HFFc6 (cell line): Measurements from ENCODE around the gene AVPR1A. TPM values are rescaled to one million over a fixed set of nuclear protein-coding genes. Genes with fewer than 3 reads are reported as not detected.

Experiments used
- DNase-seq: peaks from one replicate; pipeline ENCODE4 v3.0.0-alpha.2; 2018
- H3K27ac Mint-ChIP-seq: 2 replicates; pipeline ENCODE4 v1.8.0; 2020; ENCODE audit warnings: mild to moderate bottlenecking, mixed read lengths
- H3K27me3 Mint-ChIP-seq: 2 replicates; pipeline ENCODE4 v1.8.0; 2021; ENCODE audit warnings: mild to moderate bottlenecking, moderate library complexity, mixed read lengths; ENCODE audit not compliant: insufficient read depth
- H3K36me3 Mint-ChIP-seq: 2 replicates; pipeline ENCODE4 v1.8.0; 2021; ENCODE audit warnings: low read depth, mixed read lengths
- H3K4me1 Mint-ChIP-seq: 2 replicates; pipeline ENCODE4 v1.8.0; 2020; ENCODE audit warnings: low read depth, mixed read lengths
- H3K4me3 Mint-ChIP-seq: 2 replicates; pipeline ENCODE4 v1.8.0; 2020; ENCODE audit warnings: mild to moderate bottlenecking, moderate library complexity, mixed read lengths
- H3K9me3 Mint-ChIP-seq: 2 replicates; pipeline ENCODE4 v1.8.0; 2020; ENCODE audit warnings: mild to moderate bottlenecking, mixed read lengths
- CTCF ChIP-seq: fragments of 200-600 bp; sonication (generic); IDR thresholded peaks from 2 replicates; pipeline ENCODE4 v1.5.0; 2021; ENCODE audit warnings: antibody characterized with exemption, mild to moderate bottlenecking
- total RNA-seq, 6 experiments: library from RNA; stranded (reverse); fragmentation: NEBNext Ultra II Directional; extraction: Animal tissue kit (Norgen Biotek cat#: 25700); gene quantifications; 2 replicates in 1 of 6; 3 replicates in 5 of 6; pipeline ENCODE4 v1.2.3, GENCODE V29; 2021

Gene AVPR1A
- total RNA-seq, 6 experiments from 2014 or later, result not detected

GRCh38 chr12:63149909-63150712 lies 890 bp downstream of the AVPR1A start:
- no peak overlapping the region for H3K4me3 Mint-ChIP-seq
- no peaks in the 10 kb centered on the region for H3K9me3 Mint-ChIP-seq

GRCh38 chr12:63144556-63144955 lies 6.4 kb downstream of the AVPR1A start:
- no peak overlapping the region for H3K27ac Mint-ChIP-seq
- no peaks in the 10 kb centered on the region for H3K4me1 Mint-ChIP-seq
- no peak for DNase-seq
- H3K9me3 Mint-ChIP-seq, result no peaks in the 10 kb centered on the region
- no peak for TF ChIP-seq CTCF
- H3K27me3 Mint-ChIP-seq, result peaks cover under 1% of the 10 kb centered on the region; the same call in 1 of the 2 replicates
- H3K36me3 Mint-ChIP-seq, result no peaks in the 10 kb centered on the region
- H3K4me3 Mint-ChIP-seq, result no peak overlapping the region

More at GRCh38 chr12:63149909-63150712, 890 bp downstream of the AVPR1A start:
- Mint-ChIP-seq H3K27me3 (peaks cover 19% of the 10 kb centered on the region), H3K4me1 (peaks cover 15% of the 10 kb centered on the region), H3K36me3 (peaks cover 4% of the 10 kb centered on the region; the same call in 1 of the 2 replicates), H3K27ac (no peak overlapping the region)
- no peak for TF ChIP-seq CTCF
- DNase-seq, result no peak

- Mint-ChIP-seq H3K4me1 (no peaks in the 10 kb centered on the region), H3K4me3 (no peak overlapping the region), H3K9me3 (no peaks in the 10 kb centered on the region), H3K36me3 (no peaks in the 10 kb centered on the region), H3K27me3 (no peaks in the 10 kb centered on the region), H3K27ac (no peak overlapping the region)
- no peak for TF ChIP-seq CTCF
- DNase-seq, result no peak
Measured at GRCh38 chr12:63138488-63138887, 12.5 kb downstream of the AVPR1A start.

- no peaks in the 10 kb centered on the region for H3K9me3 Mint-ChIP-seq
Measured at GRCh38 chr12:63133981-63134380, 17.0 kb downstream of the AVPR1A start.

GRCh38 chr12:63132201-63132600 lies 18.8 kb downstream of the AVPR1A start:
- no peaks in the 10 kb centered on the region for H3K36me3 Mint-ChIP-seq
- H3K4me3 Mint-ChIP-seq, result no peak overlapping the region
- no peaks in the 10 kb centered on the region; the same call in 1 of the 2 replicates for H3K27me3 Mint-ChIP-seq
- H3K9me3 Mint-ChIP-seq, result no peaks in the 10 kb centered on the region
- H3K4me1 Mint-ChIP-seq, result no peaks in the 10 kb centered on the region
- no peak for DNase-seq
- no peak for TF ChIP-seq CTCF
- no peak overlapping the region for H3K27ac Mint-ChIP-seq

More at GRCh38 chr12:63133981-63134380, 17.0 kb downstream of the AVPR1A start:
- Mint-ChIP-seq H3K4me3 (no peak overlapping the region), H3K36me3 (no peaks in the 10 kb centered on the region), H3K27me3 (no peaks in the 10 kb centered on the region; the same call in 1 of the 2 replicates), H3K4me1 (no peaks in the 10 kb centered on the region), H3K27ac (no peak overlapping the region)
- DNase-seq, result no peak
- no peak for TF ChIP-seq CTCF
